ENCODE data around the gene GNAT1. TPM values are rescaled to one million over a fixed set of nuclear protein-coding genes. Genes with fewer than 3 reads are reported as not detected.

GNAT1 gene
- total RNA-seq, 1 donor from 2014 or later: not detected

DNA sequence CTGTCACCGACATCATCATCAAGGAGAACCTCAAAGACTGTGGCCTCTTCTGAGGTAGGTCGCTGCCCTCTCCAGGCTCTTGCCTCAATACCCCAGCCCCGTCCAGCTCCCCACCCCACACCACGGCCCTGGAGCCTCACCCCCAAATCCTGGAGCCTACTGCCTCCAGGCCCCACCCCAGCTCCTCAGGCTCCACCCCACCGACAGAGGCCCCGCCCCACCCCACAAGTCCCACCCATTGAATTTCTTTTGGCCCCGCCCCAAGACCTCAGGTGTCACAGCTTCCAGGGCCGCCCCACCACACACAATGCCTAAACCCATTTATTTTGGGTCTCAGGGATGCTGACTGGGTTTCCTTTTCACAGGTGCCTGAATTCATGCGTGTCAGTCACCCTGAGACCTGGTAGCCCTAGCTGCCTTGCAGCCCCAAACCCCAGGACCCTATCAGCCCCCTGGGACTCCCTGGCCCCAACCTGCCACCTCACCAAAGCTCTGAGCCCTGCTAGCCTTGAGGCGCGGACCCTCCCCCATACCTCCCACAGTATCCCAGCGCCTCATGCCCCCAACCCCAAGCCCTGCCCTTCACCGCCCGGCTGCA is 3.6 kb downstream of the GNAT1 start:
- H3K36me3 ChIP-seq (ENCODE audit: control insufficient read depth, insufficient read depth, low read length): no peaks in the 10 kb centered on the region
- peaks cover 36% of the 10 kb centered on the region for H3K27me3 ChIP-seq (ENCODE audit: control insufficient read depth, insufficient read depth, low read length)

DNA sequence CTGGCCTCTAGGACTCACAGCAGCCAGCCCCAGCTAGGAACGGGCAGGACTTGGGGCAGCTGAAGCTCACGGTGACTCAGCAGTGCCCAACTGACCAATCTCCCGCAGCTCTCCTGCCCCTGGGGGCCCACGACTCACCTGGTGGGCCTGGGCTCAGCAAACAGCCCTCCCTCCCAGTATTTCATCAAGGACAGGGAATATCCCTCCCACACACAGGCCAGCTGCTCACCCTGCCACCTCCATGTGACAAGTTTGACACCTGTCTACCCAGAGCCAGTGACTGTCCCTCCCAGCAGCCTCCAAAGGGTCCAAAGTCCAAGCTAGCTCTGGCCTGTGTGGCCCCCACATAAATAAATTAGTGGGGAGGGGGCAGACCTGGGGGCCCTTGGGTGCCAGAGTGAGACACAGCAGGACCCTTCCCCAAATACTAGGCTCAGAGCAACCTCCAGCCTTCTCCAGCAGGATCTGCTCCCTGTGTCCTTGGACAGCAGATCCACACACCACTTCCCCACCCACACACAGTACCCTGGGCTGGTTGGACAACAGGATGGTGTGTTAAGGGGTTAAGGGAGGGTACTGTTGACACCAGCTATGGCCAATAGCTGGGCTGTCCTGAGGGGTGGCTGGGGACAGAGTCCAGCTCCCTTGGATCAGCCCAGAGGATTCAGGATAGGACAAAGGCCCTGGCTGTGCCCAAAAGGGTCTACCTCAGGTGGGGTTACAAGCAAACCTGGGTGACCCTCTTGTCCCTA is 4.3 kb downstream of the GNAT1 start:
- TF ChIP-seq CTCF (IDR thresholded peaks at IDR 0.05; ENCODE audit: insufficient read depth, low read length, poor library complexity, severe bottlenecking): no peak
- DNase-seq (ENCODE audit: low read depth): no peak

More for the DNA sequence above, 3.6 kb downstream of the GNAT1 start:
- no peak for DNase-seq (ENCODE audit: low read depth)
- H3K4me3 ChIP-seq (ENCODE audit: low read depth, low read length): no peak overlapping the region
- TF ChIP-seq CTCF (IDR thresholded peaks at IDR 0.05; ENCODE audit: insufficient read depth, low read length, poor library complexity, severe bottlenecking): no peak

DNA sequence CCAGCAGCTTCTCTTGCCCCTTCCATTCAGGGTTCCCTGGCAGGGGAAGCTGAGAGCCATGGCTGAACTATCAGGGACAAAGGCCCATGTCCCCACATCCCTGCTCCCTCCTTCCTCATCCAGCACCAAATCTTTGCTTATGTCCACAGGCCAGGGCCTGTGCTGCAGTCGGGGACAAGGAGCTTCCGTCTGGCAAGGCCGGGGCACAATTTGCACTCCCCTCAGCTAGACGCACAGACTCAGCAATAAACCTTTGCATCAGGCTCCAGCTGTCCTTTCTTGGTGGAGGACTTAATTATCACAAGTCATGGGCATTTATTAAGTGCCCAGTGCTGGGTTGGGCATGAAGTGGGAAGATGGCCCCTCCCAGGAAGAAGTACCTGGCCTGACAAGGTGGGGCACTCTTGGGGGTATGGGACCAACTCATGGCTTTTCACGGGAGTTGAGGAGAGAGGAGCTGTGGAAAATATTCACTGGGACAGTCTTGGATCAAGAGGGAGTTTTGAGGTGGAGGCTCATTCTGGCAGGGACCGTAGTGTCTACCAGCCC is 4.9 kb downstream of the GNAT1 start:
- H3K36me3 ChIP-seq (ENCODE audit: control insufficient read depth, insufficient read depth, low read length): no peaks in the 10 kb centered on the region
- no peak for DNase-seq (ENCODE audit: low read depth)
- H3K27me3 ChIP-seq (ENCODE audit: control insufficient read depth, insufficient read depth, low read length): peaks cover 43% of the 10 kb centered on the region
- TF ChIP-seq CTCF (IDR thresholded peaks at IDR 0.05; ENCODE audit: insufficient read depth, low read length, poor library complexity, severe bottlenecking): no peak
- H3K4me3 ChIP-seq (ENCODE audit: low read depth, low read length): no peak overlapping the region

More for the DNA sequence above, 4.3 kb downstream of the GNAT1 start:
- Histone ChIP-seq H3K36me3 (ENCODE audit: control insufficient read depth, insufficient read depth, low read length) (no peaks in the 10 kb centered on the region), H3K27me3 (ENCODE audit: control insufficient read depth, insufficient read depth, low read length) (peaks cover 36% of the 10 kb centered on the region), H3K4me3 (ENCODE audit: low read depth, low read length) (no peak overlapping the region)

DNA sequence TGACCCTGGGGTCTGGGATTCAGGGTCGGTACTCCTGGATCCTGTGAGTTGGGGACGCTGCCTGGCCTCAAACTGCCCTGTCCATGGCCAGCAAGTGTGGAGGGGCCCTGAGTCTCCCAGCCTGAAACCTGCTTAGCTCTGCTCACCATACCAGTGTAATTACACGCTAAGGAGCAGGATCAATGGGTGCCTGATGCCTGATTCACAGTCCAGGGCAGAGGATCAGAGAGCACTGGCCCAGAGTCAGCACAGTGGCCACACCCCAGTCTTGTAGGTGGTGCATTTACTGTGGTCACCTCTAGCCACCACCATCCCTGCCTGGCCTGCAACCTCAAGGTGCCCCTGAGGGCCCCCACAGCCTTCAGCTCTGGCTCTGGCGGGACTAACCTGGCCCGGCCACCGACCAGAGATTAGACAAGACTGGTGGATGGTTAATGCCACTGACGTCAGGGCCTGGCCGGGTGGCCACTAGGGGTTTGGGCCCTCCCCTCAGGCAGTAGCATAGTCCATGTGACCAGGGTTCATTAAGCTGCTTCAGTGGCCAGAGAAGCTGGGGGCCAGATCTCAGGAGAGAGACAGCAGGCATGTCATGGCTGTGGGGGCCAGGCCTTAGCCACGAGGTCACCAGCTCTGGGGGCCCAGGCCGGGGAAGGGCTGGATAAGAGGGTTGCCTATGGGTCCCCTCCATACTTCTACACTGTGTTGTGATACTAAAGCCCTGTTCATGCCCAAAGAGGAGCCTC is 10.3 kb downstream of the GNAT1 start:
- no peak for DNase-seq (ENCODE audit: low read depth)
- H3K36me3 ChIP-seq (ENCODE audit: control insufficient read depth, insufficient read depth, low read length): no peaks in the 10 kb centered on the region
- no peak for TF ChIP-seq CTCF (IDR thresholded peaks at IDR 0.05; ENCODE audit: insufficient read depth, low read length, poor library complexity, severe bottlenecking)
- H3K4me3 ChIP-seq (ENCODE audit: low read depth, low read length): no peak overlapping the region
- peaks cover 52% of the 10 kb centered on the region for H3K27me3 ChIP-seq (ENCODE audit: control insufficient read depth, insufficient read depth, low read length)

DNA sequence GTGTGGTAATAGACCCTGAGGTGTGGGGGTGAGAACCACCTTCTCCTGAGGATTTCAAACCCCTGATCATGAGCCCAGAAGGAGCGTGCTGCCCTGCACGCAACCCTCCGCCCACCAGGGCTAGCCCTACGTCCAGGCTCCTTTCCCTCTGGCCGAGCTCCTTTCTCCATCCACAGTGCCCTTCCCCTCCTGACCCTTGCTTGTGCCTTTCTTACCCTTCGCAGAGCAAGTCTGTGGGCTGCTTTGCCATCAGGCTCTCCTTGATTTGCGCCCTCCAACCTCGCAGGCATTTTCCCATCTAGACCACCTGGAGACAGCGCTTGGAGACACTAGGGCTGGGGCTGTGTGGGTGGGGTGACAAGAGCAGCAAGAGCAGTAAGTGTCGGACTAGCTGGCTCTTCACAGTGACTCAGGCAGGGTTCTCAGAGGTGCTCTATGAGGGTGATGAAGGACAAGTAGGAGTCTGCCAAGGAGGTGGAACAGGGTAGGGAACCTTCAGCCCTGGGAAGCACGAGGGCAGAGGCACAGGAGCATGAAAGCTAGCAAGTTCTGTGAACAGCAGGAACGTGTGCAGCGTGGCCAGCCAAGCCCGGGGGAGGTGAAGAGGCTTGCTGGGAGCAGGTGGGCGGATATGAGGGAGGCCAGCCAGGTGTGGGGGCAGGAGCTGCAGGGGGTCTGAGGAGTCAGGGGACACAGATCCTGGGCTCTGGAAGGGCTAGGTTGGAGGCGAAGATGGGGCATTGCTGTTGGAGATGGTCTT is 11.1 kb downstream of the GNAT1 start:
- H3K36me3 ChIP-seq (ENCODE audit: control insufficient read depth, insufficient read depth, low read length): no peaks in the 10 kb centered on the region
- H3K27me3 ChIP-seq (ENCODE audit: control insufficient read depth, insufficient read depth, low read length): peaks cover 54% of the 10 kb centered on the region
- H3K4me3 ChIP-seq (ENCODE audit: low read depth, low read length): no peak overlapping the region
- no peak for TF ChIP-seq CTCF (IDR thresholded peaks at IDR 0.05; ENCODE audit: insufficient read depth, low read length, poor library complexity, severe bottlenecking)
- DNase-seq (ENCODE audit: low read depth): no peak

All from kidney epithelial cell (primary cell).